Activated T-cell treated with anti-CD3 and anti-CD28 coated beads, Interleukin-2, amount 50 U/mL, for 24 hours (primary cell): Measurements from ENCODE around the gene TPCN1.

Source experiments
- DNase-seq: peaks from one replicate; pipeline ENCODE4 v3.0.0-alpha.2; 2020
- H3K27ac Mint-ChIP-seq: 2 replicates; pipeline ENCODE4 v1.8.0; 2020; ENCODE audit warnings: mild to moderate bottlenecking, mixed read lengths
- H3K27me3 Mint-ChIP-seq: 2 replicates; pipeline ENCODE4 v1.8.0; 2020; ENCODE audit warnings: mixed read lengths
- H3K36me3 Mint-ChIP-seq: 2 replicates; pipeline ENCODE4 v1.8.0; 2020; ENCODE audit warnings: low read depth, mixed read lengths
- H3K4me1 Mint-ChIP-seq: 2 replicates; pipeline ENCODE4 v1.8.0; 2020; ENCODE audit warnings: low read depth, mixed read lengths
- H3K4me3 Mint-ChIP-seq: 2 replicates; pipeline ENCODE4 v1.8.0; 2020; ENCODE audit warnings: mild to moderate bottlenecking, moderate library complexity, mixed read lengths
- H3K9me3 Mint-ChIP-seq: 2 replicates; pipeline ENCODE4 v1.8.0; 2020; ENCODE audit warnings: mixed read lengths

TPCN1 gene

GRCh38 chr12:113278633-113279032 lies 57.4 kb downstream of the TPCN1 start:
- no peaks in the 10 kb centered on the region for H3K4me1 Mint-ChIP-seq
- no peaks in the 10 kb centered on the region for H3K9me3 Mint-ChIP-seq
- H3K27ac Mint-ChIP-seq = no peak overlapping the region
- H3K27me3 Mint-ChIP-seq = no peaks in the 10 kb centered on the region
- H3K36me3 Mint-ChIP-seq = peaks cover 65% of the 10 kb centered on the region
- H3K4me3 Mint-ChIP-seq = no peak overlapping the region
- no peak for DNase-seq

- no peak overlapping the region for H3K4me3 Mint-ChIP-seq
- no peak overlapping the region for H3K27ac Mint-ChIP-seq
- H3K4me1 Mint-ChIP-seq = no peaks in the 10 kb centered on the region
- peaks cover 62% of the 10 kb centered on the region for H3K36me3 Mint-ChIP-seq
- no peaks in the 10 kb centered on the region for H3K27me3 Mint-ChIP-seq
- H3K9me3 Mint-ChIP-seq = no peaks in the 10 kb centered on the region
- DNase-seq = no peak
These were observed 63.5 kb downstream of the TPCN1 start for GRCh38 chr12:113284751-113285150.

- Mint-ChIP-seq H3K27me3 (no peaks in the 10 kb centered on the region), H3K4me1 (no peaks in the 10 kb centered on the region), H3K27ac (peak overlapping the region; percentile 24), H3K9me3 (no peaks in the 10 kb centered on the region), H3K36me3 (peaks cover 67% of the 10 kb centered on the region), H3K4me3 (no peak overlapping the region)
- DNase-seq = no peak
These were observed 64.7 kb downstream of the TPCN1 start for GRCh38 chr12:113285679-113286610.

GRCh38 chr12:113286712-113287111 lies 65.4 kb downstream of the TPCN1 start:
- Mint-ChIP-seq H3K27ac (no peak overlapping the region), H3K36me3 (peaks cover 67% of the 10 kb centered on the region), H3K27me3 (no peaks in the 10 kb centered on the region), H3K9me3 (no peaks in the 10 kb centered on the region), H3K4me3 (no peak overlapping the region), H3K4me1 (no peaks in the 10 kb centered on the region)
- no peak for DNase-seq

- H3K27ac Mint-ChIP-seq = no peak overlapping the region
- no peaks in the 10 kb centered on the region for H3K27me3 Mint-ChIP-seq
- no peak for DNase-seq
- H3K9me3 Mint-ChIP-seq = no peaks in the 10 kb centered on the region
- H3K4me3 Mint-ChIP-seq = no peak overlapping the region
- H3K4me1 Mint-ChIP-seq = no peaks in the 10 kb centered on the region
- H3K36me3 Mint-ChIP-seq = peaks cover 73% of the 10 kb centered on the region
These were observed 66.1 kb downstream of the TPCN1 start for GRCh38 chr12:113287146-113287898.

- H3K4me1 Mint-ChIP-seq = no peaks in the 10 kb centered on the region
- no peaks in the 10 kb centered on the region for H3K9me3 Mint-ChIP-seq
- peaks cover 78% of the 10 kb centered on the region for H3K36me3 Mint-ChIP-seq
- no peak overlapping the region for H3K4me3 Mint-ChIP-seq
- no peaks in the 10 kb centered on the region for H3K27me3 Mint-ChIP-seq
- no peak overlapping the region for H3K27ac Mint-ChIP-seq
- DNase-seq = no peak
These were observed 66.6 kb downstream of the TPCN1 start for GRCh38 chr12:113287899-113288282.

GRCh38 chr12:113289361-113289760 lies 68.1 kb downstream of the TPCN1 start:
- Mint-ChIP-seq H3K27ac (peak overlapping the region; percentile 38), H3K4me1 (no peaks in the 10 kb centered on the region), H3K4me3 (no peak overlapping the region), H3K36me3 (peaks cover 80% of the 10 kb centered on the region), H3K9me3 (no peaks in the 10 kb centered on the region), H3K27me3 (no peaks in the 10 kb centered on the region)
- DNase-seq = no peak

GRCh38 chr12:113290506-113290905 lies 69.2 kb downstream of the TPCN1 start:
- DNase-seq = no peak
- no peak overlapping the region for H3K4me3 Mint-ChIP-seq
- no peaks in the 10 kb centered on the region for H3K4me1 Mint-ChIP-seq
- H3K27ac Mint-ChIP-seq = no peak overlapping the region
- no peaks in the 10 kb centered on the region for H3K27me3 Mint-ChIP-seq
- peaks cover 80% of the 10 kb centered on the region for H3K36me3 Mint-ChIP-seq
- H3K9me3 Mint-ChIP-seq = no peaks in the 10 kb centered on the region

GRCh38 chr12:113291586-113291985 lies 70.3 kb downstream of the TPCN1 start:
- Mint-ChIP-seq H3K9me3 (no peaks in the 10 kb centered on the region), H3K4me3 (no peak overlapping the region), H3K4me1 (no peaks in the 10 kb centered on the region), H3K27me3 (no peaks in the 10 kb centered on the region), H3K27ac (peak overlapping the region; percentile 33), H3K36me3 (peaks cover 78% of the 10 kb centered on the region)
- DNase-seq = no peak

- H3K27me3 Mint-ChIP-seq = no peaks in the 10 kb centered on the region
- H3K36me3 Mint-ChIP-seq = peaks cover 78% of the 10 kb centered on the region
- no peak for DNase-seq
- H3K27ac Mint-ChIP-seq = peak overlapping the region; percentile 22
- no peaks in the 10 kb centered on the region for H3K9me3 Mint-ChIP-seq
- H3K4me3 Mint-ChIP-seq = no peak overlapping the region
- no peaks in the 10 kb centered on the region for H3K4me1 Mint-ChIP-seq
These were observed 70.8 kb downstream of the TPCN1 start for GRCh38 chr12:113292091-113292490.

- no peaks in the 10 kb centered on the region for H3K27me3 Mint-ChIP-seq
- DNase-seq = no peak
- H3K27ac Mint-ChIP-seq = peak overlapping the region; percentile 22
- no peaks in the 10 kb centered on the region for H3K9me3 Mint-ChIP-seq
- no peaks in the 10 kb centered on the region for H3K4me1 Mint-ChIP-seq
- peaks cover 79% of the 10 kb centered on the region for H3K36me3 Mint-ChIP-seq
- H3K4me3 Mint-ChIP-seq = no peak overlapping the region
These were observed 71.3 kb downstream of the TPCN1 start for GRCh38 chr12:113292547-113292946.

GRCh38 chr12:113293100-113293499 lies 71.8 kb downstream of the TPCN1 start:
- peak overlapping the region; percentile 73 for H3K27ac Mint-ChIP-seq
- H3K4me1 Mint-ChIP-seq = no peaks in the 10 kb centered on the region
- H3K4me3 Mint-ChIP-seq = no peak overlapping the region
- DNase-seq = no peak
- H3K9me3 Mint-ChIP-seq = no peaks in the 10 kb centered on the region
- H3K36me3 Mint-ChIP-seq = peaks cover 83% of the 10 kb centered on the region
- H3K27me3 Mint-ChIP-seq = no peaks in the 10 kb centered on the region

GRCh38 chr12:113295886-113296556 lies 74.8 kb downstream of the TPCN1 start:
- no peaks in the 10 kb centered on the region for H3K9me3 Mint-ChIP-seq
- no peak for DNase-seq
- H3K36me3 Mint-ChIP-seq = peaks cover 86% of the 10 kb centered on the region
- no peak overlapping the region for H3K4me3 Mint-ChIP-seq
- no peaks in the 10 kb centered on the region for H3K27me3 Mint-ChIP-seq
- H3K27ac Mint-ChIP-seq = peak overlapping the region; percentile 11
- H3K4me1 Mint-ChIP-seq = no peaks in the 10 kb centered on the region

- H3K27ac Mint-ChIP-seq = peak overlapping the region; percentile 11
- no peak for DNase-seq
- H3K9me3 Mint-ChIP-seq = no peaks in the 10 kb centered on the region
- no peaks in the 10 kb centered on the region for H3K4me1 Mint-ChIP-seq
- no peak overlapping the region for H3K4me3 Mint-ChIP-seq
- no peaks in the 10 kb centered on the region for H3K27me3 Mint-ChIP-seq
- peaks cover 83% of the 10 kb centered on the region for H3K36me3 Mint-ChIP-seq
These were observed 75.4 kb downstream of the TPCN1 start for GRCh38 chr12:113296557-113297213.
